Thyroid gland (tissue), 4 donors: Measurements from ENCODE around the gene PLEKHH2.

ENCODE experiments used
- CTCF ChIP-seq, 6 experiments: fragments of 200-600 bp in 3 of 6; fragments of 450-650 bp in 3 of 6; sonication (generic) in 3 of 6; IDR thresholded peaks; one replicate each; pipeline ENCODE4 v1.5.1; 2016 to 2019; ENCODE audit warnings: antibody characterized with exemption in 6 of 6, mild to moderate bottlenecking in 2 of 6, inconsistent platforms in 1 of 6, moderate library complexity in 1 of 6
- POLR2A ChIP-seq, 2 donors: fragments of 450-650 bp; IDR thresholded peaks; one replicate each; pipeline ENCODE4 v1.6.1; 2017; ENCODE audit warnings: antibody characterized with exemption in 2 of 2, mild to moderate bottlenecking in 2 of 2, moderate library complexity in 1 of 2

GRCh38 chr2:43643680-43644079, 6.6 kb downstream of the PLEKHH2 start:
- TF ChIP-seq CTCF (IDR thresholded peaks at IDR 0.05), result no peak
- no peak for TF ChIP-seq POLR2A (IDR thresholded peaks at IDR 0.05)
